Measurements from ENCODE around the gene EZH2. TPM values are rescaled to one million over a fixed set of nuclear protein-coding genes. Genes with fewer than 3 reads are reported as not detected.

Gene EZH2
- total RNA-seq, 1 donor from 2014 or later = 1.1 TPM

DNA sequence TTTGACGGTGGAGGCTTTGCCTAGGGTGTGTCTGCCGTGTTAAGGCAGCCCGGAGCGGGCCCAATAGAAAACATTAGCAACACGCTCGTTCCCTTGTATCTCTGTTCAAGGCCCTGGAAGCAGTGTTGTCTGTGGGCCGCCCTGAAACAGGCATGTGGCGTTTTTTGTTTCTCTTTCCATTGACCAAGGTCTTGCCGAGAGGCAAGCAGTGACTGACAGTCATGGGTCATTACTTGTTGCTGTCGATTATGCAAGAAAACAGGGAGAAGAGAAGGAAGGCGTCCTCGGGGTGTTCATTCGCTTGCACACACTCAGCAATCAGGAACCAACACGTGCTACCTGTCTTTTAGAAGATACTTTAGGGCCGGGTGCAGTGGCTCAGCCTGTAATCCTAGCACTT, 92.5 kb downstream of the EZH2 start:
- no peak for ATAC-seq (ENCODE audit: poor library complexity)
- intact Hi-C loops (cut with DNase I) = no loop called here
- DNase-seq = no peak

DNA sequence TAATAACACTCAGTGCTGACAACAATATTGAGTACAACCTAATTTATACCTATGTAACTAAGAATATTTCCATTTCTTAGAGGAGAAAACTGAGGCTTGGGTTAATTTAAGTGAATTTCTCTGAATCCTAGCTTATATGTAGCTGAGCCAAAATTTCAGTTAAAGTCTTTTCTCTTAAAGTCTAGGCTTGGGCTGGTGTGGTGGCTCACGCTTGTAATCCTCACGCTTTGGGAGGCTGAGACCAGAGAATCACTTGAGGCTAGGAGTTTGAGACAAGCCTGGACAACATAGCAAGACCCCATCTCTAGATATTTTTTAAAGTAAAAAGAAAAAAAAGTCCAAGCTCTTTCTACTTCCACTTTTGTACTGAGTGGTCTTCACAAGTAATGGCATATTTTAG, 93.2 kb downstream of the EZH2 start:
- ATAC-seq (ENCODE audit: poor library complexity) = no peak
- DNase-seq = no peak
- intact Hi-C loops (cut with DNase I) = no loop called here

DNA sequence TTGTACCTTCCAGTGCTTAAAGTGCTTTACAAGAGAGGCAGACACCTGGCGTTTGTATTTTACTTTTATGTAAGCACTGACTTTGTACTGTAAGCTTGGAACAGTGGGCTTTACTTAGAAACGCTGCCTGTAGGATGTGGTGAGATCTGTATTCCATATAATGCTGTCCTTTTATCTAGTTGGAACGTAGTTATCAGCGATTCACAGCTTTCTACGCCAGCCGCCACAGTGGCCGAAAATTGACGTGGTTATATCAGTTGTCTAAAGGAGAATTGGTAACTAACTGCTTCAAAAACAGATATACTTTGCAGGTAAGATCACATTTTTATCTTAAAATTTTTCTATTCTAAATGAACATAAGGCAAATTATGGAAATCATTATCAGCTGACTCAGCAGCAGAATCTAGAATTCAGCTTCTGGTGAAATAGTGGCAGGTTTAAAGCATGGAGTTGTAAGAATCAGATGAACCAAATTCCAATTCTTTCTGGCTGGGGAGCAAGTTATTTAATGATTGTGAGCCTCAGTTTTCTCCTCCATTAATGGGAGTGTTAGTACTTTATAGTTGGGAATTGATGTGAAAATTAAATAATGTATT, 93.9 kb downstream of the EZH2 start:
- no peak for ATAC-seq (ENCODE audit: poor library complexity)
- intact Hi-C loops (cut with DNase I) = no loop called here
- DNase-seq = no peak

DNA sequence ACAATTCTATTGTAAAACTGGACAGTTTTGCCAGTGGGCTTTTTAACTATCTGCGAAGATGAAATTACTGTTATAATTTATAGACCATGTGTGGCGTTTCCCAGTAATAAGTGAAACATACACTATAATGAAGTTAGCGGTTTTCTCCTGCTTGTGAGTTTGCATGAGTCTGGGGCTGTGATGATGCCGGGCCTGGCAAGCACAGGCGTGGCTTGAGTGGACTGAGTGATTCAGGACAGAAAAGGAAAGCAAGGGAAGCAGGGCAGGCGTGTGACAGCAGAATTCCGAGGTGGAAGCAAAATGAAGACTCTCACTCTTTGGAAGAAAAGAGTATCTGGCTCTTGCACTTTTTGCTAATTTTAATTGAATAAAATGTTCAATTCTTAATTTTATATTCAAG, 94.9 kb downstream of the EZH2 start:
- intact Hi-C loops (cut with DNase I) = no loop called here
- DNase-seq (no peak), ATAC-seq (ENCODE audit: poor library complexity) (no peak)

DNA sequence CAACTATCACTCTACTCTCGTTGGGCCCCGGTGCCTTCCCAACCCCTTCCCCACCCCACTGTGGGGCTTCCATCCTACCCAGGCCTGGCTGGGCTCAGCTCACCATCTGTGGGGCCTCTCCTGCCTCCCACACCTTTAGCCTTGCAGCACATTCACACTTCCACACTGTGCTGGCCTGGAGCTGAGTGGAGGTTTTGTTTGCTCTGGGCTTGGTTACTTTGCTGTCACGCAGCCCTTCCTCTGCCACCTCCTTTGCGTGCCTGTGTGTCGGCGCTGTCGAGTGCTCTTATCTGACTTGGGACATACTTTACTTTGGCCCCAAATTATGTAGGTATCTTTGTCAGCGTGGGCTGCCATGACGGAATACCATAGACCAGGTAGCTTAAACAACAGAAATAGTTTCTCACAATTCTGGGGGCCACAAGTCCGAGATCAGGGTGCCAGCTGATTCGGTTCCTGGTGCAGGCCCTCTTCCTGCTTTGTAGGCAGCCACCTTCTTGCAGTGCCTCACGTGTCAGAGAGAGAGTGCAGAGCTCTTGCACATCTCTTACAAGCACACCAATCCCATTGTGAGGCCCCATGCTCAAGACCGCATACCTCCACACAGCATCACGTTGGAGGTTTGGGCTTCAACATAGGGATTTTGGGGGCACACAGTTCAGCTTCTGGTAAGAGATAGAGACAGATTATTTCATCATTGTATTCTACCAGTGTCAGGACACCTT, 96.4 kb downstream of the EZH2 start:
- ATAC-seq (ENCODE audit: poor library complexity) (peak; percentile 65), DNase-seq (no peak)
- intact Hi-C loops (cut with DNase I) = no loop called here

DNA sequence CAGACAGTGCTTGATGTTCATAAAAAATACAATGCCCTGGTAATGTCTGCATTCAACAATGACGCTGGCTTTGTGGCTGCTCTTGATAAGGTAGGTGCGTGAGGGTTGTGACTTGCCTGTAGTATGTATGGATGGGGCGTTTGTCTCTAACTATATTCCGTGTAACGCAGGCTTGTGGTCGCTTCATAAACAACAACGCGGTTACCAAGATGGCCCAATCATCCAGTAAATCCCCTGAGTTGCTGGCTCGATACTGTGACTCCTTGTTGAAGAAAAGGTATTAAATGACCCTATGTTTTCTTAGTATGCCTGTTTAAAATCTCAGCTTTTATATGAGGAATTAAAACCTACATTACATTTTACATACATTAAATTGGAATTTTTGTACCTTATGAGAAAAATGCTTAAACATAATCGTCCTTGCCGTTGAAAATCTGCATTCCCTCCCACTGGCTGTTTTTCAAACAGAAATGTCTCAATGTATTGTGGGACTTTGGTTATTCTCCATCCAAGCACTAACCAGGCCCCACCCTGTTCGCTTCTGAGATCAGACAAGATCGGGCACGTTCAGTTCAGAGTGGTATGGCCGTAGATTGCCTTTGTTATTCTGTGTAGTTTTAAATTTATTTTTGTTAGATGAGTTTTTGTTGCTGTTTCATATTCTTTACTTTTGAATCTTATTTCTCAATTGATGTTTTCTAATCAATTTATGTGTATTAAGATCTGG, 100.1 kb downstream of the EZH2 start:
- DNase-seq = no peak
- intact Hi-C loops (cut with DNase I) = no loop called here

DNA sequence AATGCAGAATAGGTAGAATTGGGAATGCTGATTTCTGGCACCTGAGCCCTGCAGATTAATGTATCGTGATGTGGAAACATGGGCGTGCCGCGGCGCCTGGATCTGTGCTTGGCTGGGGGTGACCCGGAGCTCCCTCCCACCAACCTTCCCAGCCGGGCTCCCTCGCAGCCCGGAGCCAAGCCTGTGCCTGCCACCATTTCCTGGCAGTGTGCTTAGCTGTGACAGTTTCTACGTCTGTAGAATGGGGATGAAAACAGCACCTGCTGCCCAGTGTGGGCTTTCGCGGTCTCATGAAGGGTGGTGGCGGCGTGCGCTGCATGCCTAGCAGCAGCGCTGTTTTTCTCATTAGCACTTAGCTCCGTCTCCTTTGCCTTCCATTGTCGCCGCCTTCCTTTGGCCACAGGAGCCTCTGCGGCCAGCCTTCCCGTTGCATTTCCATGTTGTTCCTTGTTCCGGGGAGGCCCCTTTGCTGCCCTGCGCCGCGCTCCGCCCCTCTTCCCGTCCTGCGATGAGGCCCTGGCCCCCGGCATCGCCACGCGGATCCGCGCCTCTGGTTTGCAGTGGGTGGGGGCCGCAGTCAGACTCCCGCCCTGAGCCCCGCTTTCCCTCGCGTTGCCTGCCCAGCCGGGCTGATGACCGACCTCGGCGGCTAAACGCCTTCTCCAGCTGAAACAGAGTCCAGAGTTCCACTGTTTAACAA, 101.2 kb downstream of the EZH2 start:
- DNase-seq (no peak), ATAC-seq (ENCODE audit: poor library complexity) (no peak)
- intact Hi-C loops (cut with DNase I) = no loop called here

More for the DNA sequence above, 100.1 kb downstream of the EZH2 start:
- no peak for ATAC-seq (ENCODE audit: poor library complexity)

DNA sequence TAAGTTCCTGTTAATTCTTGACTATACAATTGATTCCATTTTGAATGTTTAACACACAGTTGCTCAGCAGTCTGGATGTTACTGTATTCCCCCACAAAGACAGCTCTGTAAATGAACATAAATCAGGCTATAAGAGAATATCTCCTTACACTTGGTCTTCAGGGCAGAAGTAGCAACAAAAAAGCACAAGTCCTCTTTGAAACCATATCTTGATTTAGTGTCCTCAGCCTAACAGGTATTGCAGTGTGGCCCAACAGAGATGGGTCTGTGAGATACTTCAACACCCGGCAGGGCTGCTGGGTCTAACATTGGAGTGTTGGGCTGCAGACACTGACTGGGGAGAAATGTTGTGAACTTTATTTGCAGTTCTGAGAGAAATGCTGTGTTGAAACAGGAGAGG, 109.6 kb downstream of the EZH2 start:
- DNase-seq (no peak), ATAC-seq (ENCODE audit: poor library complexity) (no peak)
- intact Hi-C loops (cut with DNase I) = no loop called here

DNA sequence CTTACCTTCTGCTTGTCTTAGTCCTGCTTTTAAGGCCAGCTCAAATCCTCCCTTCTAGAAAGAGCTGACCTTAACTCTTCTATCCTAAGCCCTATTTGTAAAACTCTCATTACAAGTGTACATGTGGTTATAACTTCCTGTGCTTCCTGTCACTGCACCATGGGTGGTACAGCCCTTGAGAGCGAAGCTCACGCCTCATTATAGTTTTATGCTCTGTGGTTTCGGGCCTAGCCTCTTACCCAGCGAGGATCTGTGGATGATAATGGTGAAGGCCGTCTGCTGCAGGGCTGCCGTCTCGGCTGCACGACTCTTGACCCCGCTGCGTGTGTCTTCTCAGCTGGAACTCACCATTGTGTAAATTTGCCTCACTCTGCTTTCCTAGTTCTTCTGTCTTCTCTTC, 110.8 kb downstream of the EZH2 start:
- DNase-seq = no peak
- no peak for ATAC-seq (ENCODE audit: poor library complexity)
- intact Hi-C loops (cut with DNase I) = no loop called here

DNA sequence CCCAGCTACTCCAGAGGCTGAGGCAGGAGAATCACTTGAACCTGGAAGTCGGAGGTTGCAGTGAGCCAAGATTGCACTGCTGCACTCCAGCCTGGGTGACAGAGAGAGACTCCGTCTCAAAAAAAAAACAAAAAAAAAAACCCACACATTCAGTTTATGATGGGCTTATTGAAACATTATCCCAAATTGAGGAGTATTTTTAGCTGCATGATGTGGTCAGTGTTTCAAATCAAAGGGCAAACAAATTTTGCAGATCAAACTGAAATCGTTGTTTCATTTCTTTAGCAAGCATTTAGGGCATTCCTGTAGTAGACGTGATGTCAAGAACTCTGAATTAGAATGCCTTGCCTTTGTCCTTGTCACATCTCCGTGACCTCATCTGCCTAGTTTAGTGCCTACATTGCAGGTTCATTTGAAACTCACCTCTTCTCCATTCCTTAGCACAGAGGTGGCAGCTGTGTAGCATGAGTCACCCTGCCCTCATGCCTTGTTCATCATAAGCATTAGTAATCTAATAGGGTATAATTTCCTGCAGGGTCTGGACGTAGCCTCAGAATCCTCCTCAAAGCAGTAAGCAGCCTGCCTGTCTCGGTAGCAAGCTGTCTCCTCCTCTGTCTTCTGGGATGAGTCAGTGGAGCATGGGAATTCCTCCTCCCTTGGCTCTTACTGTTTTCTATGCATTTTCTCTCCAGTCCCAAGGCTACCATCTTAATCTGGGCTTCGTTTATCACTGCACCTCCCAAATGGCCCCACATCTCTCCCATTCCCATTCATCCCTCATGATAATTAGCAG, 111.6 kb downstream of the EZH2 start:
- DNase-seq (no peak), ATAC-seq (ENCODE audit: poor library complexity) (no peak)
- intact Hi-C loops (cut with DNase I) = no loop called here

DNA sequence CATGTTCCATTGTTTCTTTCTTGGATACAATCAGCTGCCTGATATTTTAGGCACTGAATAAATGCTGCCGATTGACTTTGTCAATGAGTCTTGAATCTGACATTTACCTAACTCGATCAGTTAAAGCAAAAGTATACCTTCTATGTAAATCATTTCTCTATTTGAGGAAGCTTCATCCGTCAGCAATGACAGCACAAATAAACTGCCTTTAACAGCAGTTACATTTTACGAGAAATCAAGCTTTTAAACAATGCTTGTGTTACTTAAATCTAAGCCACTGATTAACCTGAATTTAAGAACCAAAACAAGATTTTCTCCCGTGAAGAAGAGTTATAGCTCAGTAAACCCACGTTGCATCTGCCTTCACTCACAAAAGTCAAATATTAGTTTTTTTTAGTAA, 114.1 kb downstream of the EZH2 start:
- DNase-seq (no peak), ATAC-seq (ENCODE audit: poor library complexity) (no peak)
- intact Hi-C loops (cut with DNase I) = no loop called here

DNA sequence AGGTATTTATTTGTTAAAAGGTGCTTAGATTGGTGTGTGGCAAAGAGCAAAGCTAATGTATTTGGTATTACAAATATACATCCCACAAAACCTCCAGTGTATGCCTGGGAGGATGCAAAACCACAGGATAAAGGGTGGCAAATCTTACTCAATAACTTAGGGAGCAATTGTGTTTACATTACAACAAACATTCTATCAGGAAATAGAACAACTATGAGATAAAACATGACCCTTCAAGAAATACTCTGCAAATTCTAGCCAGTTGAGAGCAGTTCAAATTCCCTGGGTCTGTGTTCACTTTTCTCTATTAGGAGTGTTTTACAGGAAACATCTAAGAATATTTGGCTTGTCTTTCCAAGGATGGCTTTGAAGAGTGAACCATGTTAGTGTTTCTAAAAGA, 120.5 kb downstream of the EZH2 start:
- DNase-seq = no peak
- no peak for ATAC-seq (ENCODE audit: poor library complexity)
- intact Hi-C loops (cut with DNase I) = no loop called here

DNA sequence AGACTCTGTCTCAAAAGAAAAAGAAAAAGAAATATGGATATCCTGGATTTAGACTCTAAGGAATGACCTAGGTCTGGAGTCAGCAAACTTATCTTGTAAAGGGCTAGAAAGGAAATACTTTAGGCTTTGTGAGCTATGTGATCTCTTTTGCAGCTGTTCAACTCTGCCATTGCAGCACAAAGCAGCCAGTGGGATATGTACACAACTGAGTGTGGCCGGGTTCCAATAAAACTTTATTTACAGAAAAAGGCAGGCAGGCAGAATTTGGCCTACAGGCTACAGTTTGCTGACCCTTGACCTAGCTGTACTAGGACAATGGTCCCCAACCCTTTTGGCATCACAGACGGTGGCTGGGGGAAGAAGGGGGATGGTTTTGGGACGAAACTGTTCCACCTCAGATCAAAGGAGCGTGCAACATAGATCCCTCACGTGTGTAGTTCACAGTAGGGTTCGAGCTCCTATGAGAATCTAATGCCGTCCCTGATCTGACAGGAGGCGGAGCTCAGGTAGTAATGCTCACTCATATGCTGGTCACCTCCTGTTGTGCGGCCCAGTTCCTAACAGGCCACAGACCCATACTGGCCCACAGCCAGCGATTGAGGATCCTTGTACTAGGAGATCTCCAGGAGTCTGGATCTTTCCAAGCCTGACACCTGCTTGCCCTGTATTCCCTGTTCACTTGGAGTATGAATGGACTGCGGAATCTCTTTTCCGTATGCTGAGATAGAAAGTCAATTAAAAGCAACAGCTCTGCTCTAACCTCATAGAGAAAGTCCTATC, 122.4 kb downstream of the EZH2 start:
- DNase-seq = no peak
- intact Hi-C loops (cut with DNase I) = no loop called here
- no peak for ATAC-seq (ENCODE audit: poor library complexity)

Other genes starting within 250 kb of the EZH2 start
- gene CUL1, start 185.4 kb downstream of the EZH2 start, total RNA-seq = 46.6 TPM
- 32.2 TPM for gene PDIA4, start 144.2 kb upstream of the EZH2 start, total RNA-seq
- 2.3 TPM for gene ZNF786, start 206.4 kb upstream of the EZH2 start, total RNA-seq
- gene ZNF425, start 242.0 kb upstream of the EZH2 start, total RNA-seq = 0.38 TPM

All from Right ventricle myocardium superior (tissue), 1 donor.